NCI-H2029 treated with DMSO at 0.1 percent for 48 hours (cell line): ENCODE data around the gene WWOX.

Experiments used
- DNase-seq: peaks from one replicate; lab custom pipeline; 2025; lab: John Stamatoyannopoulos, UW

WWOX gene

GRCh38 chr16:78227855-78228254, 128.4 kb downstream of the WWOX start:
- no peak for DNase-seq

GRCh38 chr16:78228704-78229103, 129.2 kb downstream of the WWOX start:
- DNase-seq = no peak

GRCh38 chr16:78230832-78231231, 131.4 kb downstream of the WWOX start:
- no peak for DNase-seq

DNA sequence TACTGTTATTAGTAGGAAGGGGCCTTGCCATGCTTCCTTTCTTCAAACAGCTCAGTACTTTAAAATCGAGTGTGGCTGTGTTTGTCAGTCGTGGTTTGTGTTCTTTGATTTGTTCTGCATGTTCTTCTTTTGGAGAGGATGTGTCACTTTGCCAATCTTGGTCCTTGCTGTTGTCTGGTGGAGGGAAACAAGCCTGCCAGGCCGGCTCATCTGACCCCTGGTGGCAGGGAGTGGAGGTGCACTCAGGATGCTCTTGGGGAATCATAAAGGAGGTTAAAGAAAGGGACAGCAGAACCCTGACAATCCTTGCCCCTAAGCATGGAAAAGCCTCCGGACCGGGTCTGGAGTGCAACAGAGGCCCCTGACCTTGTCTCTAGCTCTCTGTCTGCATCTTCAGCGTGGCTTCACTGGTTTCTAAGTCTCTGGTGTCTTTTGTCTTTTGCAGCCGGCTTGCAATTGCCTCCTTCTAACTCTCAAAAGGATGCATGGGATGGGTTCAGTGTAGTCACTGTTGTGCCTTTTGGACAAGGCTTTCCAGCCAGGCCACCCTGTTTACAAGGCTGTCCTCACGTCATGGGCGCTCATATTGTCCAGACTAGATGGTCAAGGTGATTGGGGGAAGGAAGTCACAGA, 135.8 kb downstream of the WWOX start:
- DNase-seq = no peak

DNA sequence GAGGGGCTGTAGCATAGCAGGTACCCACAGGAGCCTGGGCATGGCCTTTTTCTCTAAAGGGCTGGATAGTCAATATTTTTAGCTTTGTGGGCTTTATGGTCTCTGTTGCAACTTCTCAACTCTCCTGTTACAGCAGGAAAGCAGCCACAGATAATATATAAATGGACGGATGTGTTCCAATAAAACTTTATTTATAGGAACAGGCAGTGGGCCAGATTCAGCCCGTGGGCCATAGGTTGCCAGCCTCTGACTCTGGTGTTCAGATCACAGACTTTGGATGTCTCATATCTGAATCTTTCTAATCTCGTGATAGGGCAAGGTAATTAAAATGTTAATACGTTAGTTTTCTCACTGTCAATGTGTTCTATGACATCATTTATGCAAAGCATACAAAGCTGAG, 136.4 kb downstream of the WWOX start:
- DNase-seq = no peak

- DNase-seq = no peak
Measured at GRCh38 chr16:78237841-78238240, 138.4 kb downstream of the WWOX start.

GRCh38 chr16:78240459-78241222, 141.2 kb downstream of the WWOX start:
- no peak for DNase-seq

DNA sequence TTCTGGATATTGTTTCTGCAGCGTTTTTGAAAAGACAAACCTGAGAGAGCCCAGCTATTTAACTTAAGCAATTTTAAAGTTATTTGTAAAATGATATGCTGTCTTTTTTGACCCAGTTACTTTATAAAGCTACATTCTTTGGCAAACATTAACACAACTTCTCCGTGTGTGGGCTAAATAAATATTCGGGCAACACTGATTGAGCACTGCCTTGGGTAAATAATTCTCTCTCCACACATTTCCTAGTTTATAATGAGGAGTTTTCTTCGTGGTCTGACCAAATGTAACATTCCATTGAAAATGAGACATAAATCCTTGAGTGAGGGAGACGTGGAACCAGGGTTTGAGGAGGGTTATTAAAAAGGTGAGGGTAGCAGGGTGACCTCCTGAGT, 142.8 kb downstream of the WWOX start:
- no peak for DNase-seq

GRCh38 chr16:78244131-78244895, 144.9 kb downstream of the WWOX start:
- DNase-seq = no peak

DNA sequence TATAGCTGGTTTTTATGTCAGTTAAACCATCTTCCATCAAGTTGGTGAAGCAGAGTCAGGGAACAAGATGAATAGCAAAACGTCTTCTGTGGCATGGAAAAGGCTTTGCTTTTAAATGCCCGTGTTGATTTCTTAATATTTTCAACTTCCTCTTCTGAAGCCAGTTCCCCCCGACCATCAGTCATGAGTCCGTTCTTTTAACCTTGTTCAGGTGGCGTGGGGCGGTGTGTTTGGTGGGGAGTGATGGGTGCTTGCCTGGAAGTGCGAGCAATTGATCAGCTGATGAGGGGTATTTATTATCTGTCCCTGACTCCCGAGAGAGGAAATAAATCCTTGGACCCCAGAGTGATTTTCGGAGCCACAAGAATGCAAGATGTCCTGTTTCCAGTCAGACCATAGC, 147.1 kb downstream of the WWOX start:
- DNase-seq = no peak

- no peak for DNase-seq
Measured at GRCh38 chr16:78249056-78249455, 149.6 kb downstream of the WWOX start.

- DNase-seq = no peak
Measured at GRCh38 chr16:78249832-78250231, 150.4 kb downstream of the WWOX start.

- no peak for DNase-seq
Measured at GRCh38 chr16:78251115-78251514, 151.7 kb downstream of the WWOX start.

GRCh38 chr16:78252757-78253156, 153.3 kb downstream of the WWOX start:
- DNase-seq = no peak

DNA sequence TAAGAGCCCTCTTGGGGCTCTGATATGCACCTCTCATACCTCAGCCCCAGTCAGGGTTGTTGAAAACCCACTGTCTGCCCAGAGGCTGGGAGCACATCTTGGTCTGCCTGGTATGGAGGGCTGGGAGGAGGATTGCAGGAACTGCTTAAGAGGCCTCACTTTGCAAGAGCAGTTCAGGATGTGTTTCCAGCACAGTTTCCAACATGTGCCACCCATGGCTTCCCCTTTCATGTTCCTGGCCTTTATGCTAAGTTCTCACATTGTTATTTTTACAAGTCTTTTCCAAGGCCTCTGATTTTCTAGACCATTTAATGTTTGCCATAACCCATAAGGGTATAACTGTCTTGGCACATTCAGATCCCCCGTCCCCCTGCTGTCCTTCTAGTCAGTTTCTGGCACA, 155.4 kb downstream of the WWOX start:
- no peak for DNase-seq

DNA sequence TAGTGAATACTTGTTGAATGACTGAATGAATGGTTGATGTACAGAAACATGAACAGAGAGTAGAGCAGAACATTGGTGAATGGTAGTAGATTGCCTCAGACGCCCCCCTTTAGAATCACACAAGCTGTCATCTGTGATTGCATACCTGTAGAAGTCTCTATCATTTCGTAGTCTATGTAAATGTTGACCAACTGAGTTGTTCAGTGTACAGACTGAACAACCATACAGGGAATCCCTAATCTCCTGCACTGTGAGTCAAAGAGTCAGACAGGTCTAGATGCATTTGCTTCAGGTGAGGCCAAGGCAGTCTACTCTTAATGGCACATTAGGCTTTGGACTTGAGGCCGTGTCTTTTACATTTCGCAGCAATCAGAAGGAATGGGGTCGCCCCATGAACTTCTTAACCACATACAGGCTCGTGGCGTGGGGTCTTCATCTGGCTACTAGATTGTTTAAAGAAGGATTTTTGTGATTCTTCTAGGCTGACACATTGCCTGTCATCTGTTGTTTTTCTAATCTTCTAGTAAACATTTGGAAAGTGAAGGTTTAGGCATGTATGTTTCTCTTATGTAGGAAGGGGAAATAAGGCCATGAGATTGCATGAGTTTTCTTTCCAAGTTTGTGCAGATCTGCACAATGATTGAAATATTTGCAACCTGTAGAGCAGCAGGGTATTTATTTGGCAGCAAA, 157.4 kb downstream of the WWOX start:
- DNase-seq = no peak

GRCh38 chr16:78257376-78257728, 157.9 kb downstream of the WWOX start:
- DNase-seq = no peak

DNA sequence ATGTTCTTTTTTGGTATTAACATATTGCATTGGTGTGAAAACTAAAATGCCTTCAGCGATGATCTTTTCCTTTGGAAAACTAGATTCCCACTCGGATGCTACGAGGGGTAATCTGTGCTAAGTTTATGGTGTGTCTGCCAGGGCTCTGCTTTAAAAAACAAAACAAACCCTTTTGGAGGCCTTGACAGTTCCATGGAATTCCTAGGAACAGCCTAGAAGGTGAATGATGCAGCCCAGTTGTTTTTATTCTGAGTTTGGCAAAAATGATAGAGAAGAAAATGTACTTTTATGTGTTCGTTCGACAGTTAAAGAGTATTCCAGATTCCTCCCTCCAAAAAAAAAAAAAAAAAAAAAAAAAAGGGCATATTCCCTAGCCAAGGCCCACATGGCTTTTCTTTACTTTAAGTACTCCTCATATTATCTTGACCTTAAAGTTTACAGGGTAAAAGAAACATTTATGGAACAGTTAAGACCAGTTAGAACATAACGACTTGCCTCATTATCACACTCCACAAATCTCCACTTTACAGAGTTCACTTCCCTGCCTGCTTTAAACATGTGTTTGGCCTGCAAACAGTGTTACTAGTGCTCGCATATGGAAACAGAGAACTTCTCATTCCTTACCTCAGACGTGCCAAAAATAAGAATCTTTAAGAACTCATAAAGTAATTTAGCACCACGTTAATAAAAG, 159.1 kb downstream of the WWOX start:
- no peak for DNase-seq

- DNase-seq = no peak
Measured at GRCh38 chr16:78259873-78260272, 160.4 kb downstream of the WWOX start.

- no peak for DNase-seq
Measured at GRCh38 chr16:78264642-78265041, 165.2 kb downstream of the WWOX start.

GRCh38 chr16:78269256-78269655, 169.8 kb downstream of the WWOX start:
- no peak for DNase-seq

DNA sequence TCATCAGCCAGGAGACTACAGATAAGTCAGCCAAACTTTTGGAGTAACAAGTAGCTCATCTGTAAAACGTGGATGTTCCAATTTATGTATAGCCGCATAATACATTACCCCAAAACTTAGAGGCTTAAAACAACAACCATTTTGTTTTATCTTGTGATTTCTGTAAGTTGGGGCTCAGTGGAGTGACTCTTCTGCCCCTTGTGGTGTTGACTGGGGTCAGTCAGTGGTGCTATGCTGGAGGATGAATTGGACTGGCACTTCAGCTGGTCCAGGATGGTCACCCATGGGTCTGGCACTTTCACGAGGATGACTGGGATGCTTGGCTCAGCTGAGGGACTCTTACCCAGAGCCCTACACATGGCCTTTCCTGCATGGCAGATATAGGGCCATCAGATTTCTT, 172.5 kb downstream of the WWOX start:
- DNase-seq = no peak
